Stromal cell of bone marrow (primary cell): Measurements from ENCODE around the gene EPHA6.

ENCODE experiments used
- DNase-seq: peaks from one replicate; pipeline ENCODE4 v3.0.0-alpha.2; 2012; ENCODE audit warnings: low read depth

The EPHA6 gene

GRCh38 chr3:97278506-97278905, 464.1 kb downstream of the EPHA6 start:
- no peak for DNase-seq

GRCh38 chr3:97291901-97292300, 477.5 kb downstream of the EPHA6 start:
- DNase-seq, result no peak

- no peak for DNase-seq
Measured at GRCh38 chr3:97293596-97294131, 479.3 kb downstream of the EPHA6 start.

- DNase-seq, result no peak
Measured at GRCh38 chr3:97297032-97297431, 482.6 kb downstream of the EPHA6 start.

GRCh38 chr3:97301114-97301513, 486.7 kb downstream of the EPHA6 start:
- DNase-seq, result no peak

GRCh38 chr3:97306226-97306625, 491.8 kb downstream of the EPHA6 start:
- no peak for DNase-seq

- no peak for DNase-seq
Measured at GRCh38 chr3:97338375-97338774, 524.0 kb downstream of the EPHA6 start.

- DNase-seq, result no peak
Measured at GRCh38 chr3:97340940-97341339, 526.5 kb downstream of the EPHA6 start.

- DNase-seq, result no peak
Measured at GRCh38 chr3:97347780-97348179, 533.4 kb downstream of the EPHA6 start.

- DNase-seq, result no peak
Measured at GRCh38 chr3:97350971-97351370, 536.6 kb downstream of the EPHA6 start.

GRCh38 chr3:97353176-97353575, 538.8 kb downstream of the EPHA6 start:
- no peak for DNase-seq

- no peak for DNase-seq
Measured at GRCh38 chr3:97359977-97360376, 545.6 kb downstream of the EPHA6 start.

GRCh38 chr3:97360804-97361203, 546.4 kb downstream of the EPHA6 start:
- no peak for DNase-seq

- DNase-seq, result no peak
Measured at GRCh38 chr3:97384583-97384982, 570.2 kb downstream of the EPHA6 start.

- no peak for DNase-seq
Measured at GRCh38 chr3:97388774-97389173, 574.4 kb downstream of the EPHA6 start.

- no peak for DNase-seq
Measured at GRCh38 chr3:97389936-97390335, 575.5 kb downstream of the EPHA6 start.

GRCh38 chr3:97391167-97391566, 576.8 kb downstream of the EPHA6 start:
- DNase-seq, result no peak

- no peak for DNase-seq
Measured at GRCh38 chr3:97409612-97410011, 595.2 kb downstream of the EPHA6 start.

- DNase-seq, result no peak
Measured at GRCh38 chr3:97421565-97421964, 607.2 kb downstream of the EPHA6 start.

- no peak for DNase-seq
Measured at GRCh38 chr3:97425002-97425401, 610.6 kb downstream of the EPHA6 start.

GRCh38 chr3:97430601-97431000, 616.2 kb downstream of the EPHA6 start:
- DNase-seq, result no peak

- no peak for DNase-seq
Measured at GRCh38 chr3:97432914-97433313, 618.5 kb downstream of the EPHA6 start.

GRCh38 chr3:97438131-97438530, 623.7 kb downstream of the EPHA6 start:
- DNase-seq, result no peak

GRCh38 chr3:97439373-97439772, 625.0 kb downstream of the EPHA6 start:
- DNase-seq, result no peak

- no peak for DNase-seq
Measured at GRCh38 chr3:97464035-97464434, 649.6 kb downstream of the EPHA6 start.
